ENCODE measurements around the gene KCNE2. TPM values are rescaled to one million over a fixed set of nuclear protein-coding genes. Genes with fewer than 3 reads are reported as not detected.

Gene KCNE2
- total and polyA plus RNA-seq, 10 donors: 0.13 TPM; not detected in 9

- WGBS, 5 donors: 14 to 37% (median 24%) methylated on average over 3 of the region's 3 CpGs
- no peak for TF ChIP-seq POLR2A (IDR thresholded peaks at IDR 0.05)
- peak in 3 of 11 experiments; percentile 3 to 59 (median 28) for TF ChIP-seq CTCF (IDR thresholded peaks at IDR 0.05 in 8 of 11, conservative IDR thresholded peaks at IDR 0.05 in 3 of 11)
- H3K27ac ChIP-seq: no peak overlapping the region
- DNase-seq: no peak
- intact Hi-C loops (cut with DNase I; ENCODE audit: low total_unique reads): no loop called here
- peaks cover 0 to 15% (median 4%) of the 10 kb centered on the region in 7 donors for H3K27me3 ChIP-seq (replicated peaks in 1 of 7)
- H3K36me3 ChIP-seq: no peaks in the 10 kb centered on the region
- peaks cover 0 to 4% (median 0%) of the 10 kb centered on the region in 8 donors for H3K9me3 ChIP-seq
- peaks cover 0 to 11% (median 7%) of the 10 kb centered on the region in 6 donors for H3K4me1 ChIP-seq
- H3K4me3 ChIP-seq: no peak overlapping the region
Observed at GRCh38 chr21:34362136-34362444, 1.7 kb upstream of the KCNE2 start.

- intact Hi-C loops (cut with DNase I; ENCODE audit: low total_unique reads): no loop called here
- Histone ChIP-seq H3K27me3 (replicated peaks in 1 of 7) (peaks cover 0 to 15% (median 4%) of the 10 kb centered on the region in 7 donors), H3K36me3 (no peaks in the 10 kb centered on the region), H3K4me3 (no peak overlapping the region), H3K27ac (no peak overlapping the region), H3K9me3 (peaks cover 0 to 4% (median 0%) of the 10 kb centered on the region in 8 donors), H3K4me1 (peaks cover 0 to 11% (median 7%) of the 10 kb centered on the region in 6 donors)
- no peak for DNase-seq
- 93 to 99% (median 98%) methylated on average over 3 of the region's 3 CpGs for WGBS, 5 donors
- TF ChIP-seq POLR2AphosphoS5 (IDR thresholded peaks at IDR 0.05) (no peak), POLR2A (IDR thresholded peaks at IDR 0.05) (no peak), CTCF (IDR thresholded peaks at IDR 0.05 in 8 of 11, conservative IDR thresholded peaks at IDR 0.05 in 3 of 11) (no peak)
Observed at GRCh38 chr21:34362670-34363069, 1.1 kb upstream of the KCNE2 start.

- no peak for TF ChIP-seq POLR2AphosphoS5 (IDR thresholded peaks at IDR 0.05)
- no peak overlapping the region for H3K27ac ChIP-seq
- DNase-seq: no peak
- no peaks in the 10 kb centered on the region for H3K36me3 ChIP-seq
- peaks cover 0 to 20% (median 4%) of the 10 kb centered on the region in 7 donors for H3K27me3 ChIP-seq (replicated peaks in 1 of 7)
- H3K4me3 ChIP-seq: no peak overlapping the region
- H3K9me3 ChIP-seq: no peaks in the 10 kb centered on the region
- intact Hi-C loops (cut with DNase I; ENCODE audit: low total_unique reads): no loop called here
- peaks cover 0 to 11% (median 7%) of the 10 kb centered on the region in 6 donors for H3K4me1 ChIP-seq
Observed at GRCh38 chr21:34364921-34365320, 1.1 kb downstream of the KCNE2 start.

GRCh38 chr21:34365809-34366208 lies 2.0 kb downstream of the KCNE2 start:
- H3K36me3 ChIP-seq: no peaks in the 10 kb centered on the region
- H3K9me3 ChIP-seq: no peaks in the 10 kb centered on the region
- no peak overlapping the region for H3K27ac ChIP-seq
- TF ChIP-seq CTCF (IDR thresholded peaks at IDR 0.05 in 8 of 11, conservative IDR thresholded peaks at IDR 0.05 in 3 of 11) (no peak), POLR2A (IDR thresholded peaks at IDR 0.05) (no peak), POLR2AphosphoS5 (IDR thresholded peaks at IDR 0.05) (no peak)
- intact Hi-C loops (cut with DNase I; ENCODE audit: low total_unique reads): no loop called here
- H3K4me1 ChIP-seq: peaks cover 0 to 11% (median 7%) of the 10 kb centered on the region in 6 donors
- WGBS, 5 donors: 83 to 91% (median 89%) methylated on average over 6 of the region's 6 CpGs
- H3K4me3 ChIP-seq: no peak overlapping the region
- DNase-seq: no peak
- peaks cover 0 to 14% (median 4%) of the 10 kb centered on the region in 7 donors for H3K27me3 ChIP-seq (replicated peaks in 1 of 7)
